ENCODE data around the gene DSCAML1.
"Not testable (repeated sequence)": the region's sequence is repeated elsewhere in the genome, so short reads cannot be mapped to it uniquely, and the experiment has no call there.

Gene DSCAML1

DNA sequence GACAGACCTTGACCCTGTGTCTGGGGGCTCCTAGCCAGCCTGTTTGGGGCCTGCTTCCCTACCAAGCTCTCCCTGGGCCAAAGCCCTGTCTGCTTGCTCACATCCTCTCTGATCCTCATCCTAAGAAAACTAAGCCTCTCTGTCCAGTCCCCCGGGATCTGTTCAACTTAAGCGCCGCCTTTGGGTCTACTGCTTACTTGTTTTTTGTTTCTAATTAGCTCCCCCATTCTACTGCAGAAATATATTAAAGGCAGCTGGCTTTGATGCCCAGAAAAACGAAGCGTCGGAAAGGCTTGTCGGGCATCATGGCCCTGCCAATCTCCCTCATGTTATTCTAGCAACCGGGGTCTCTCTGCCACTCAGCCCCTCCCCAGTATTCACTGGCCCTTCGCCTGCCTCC lies 3.4 kb downstream of the DSCAML1 start:
- DNase-seq, result no peak

DNA sequence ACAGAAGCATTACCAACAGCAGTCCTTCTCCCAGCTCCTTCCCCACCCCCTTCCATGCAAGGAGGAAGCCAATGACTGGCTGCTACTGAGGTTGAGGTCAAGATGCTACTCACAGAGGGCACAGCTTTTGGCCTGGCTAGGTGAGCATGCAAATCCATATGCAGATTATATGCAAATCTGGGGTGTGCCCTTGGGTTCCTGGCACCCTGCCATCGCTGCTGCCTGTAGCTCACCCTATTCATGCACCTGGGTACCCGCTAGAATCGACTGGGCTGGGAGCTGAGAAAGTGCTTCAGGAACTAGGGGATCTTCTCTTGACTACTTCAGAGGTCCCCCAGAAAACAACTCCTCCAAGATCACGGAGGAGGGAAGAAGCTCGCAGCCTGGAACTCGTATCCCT lies 4.0 kb downstream of the DSCAML1 start:
- DNase-seq, result no peak

DNA sequence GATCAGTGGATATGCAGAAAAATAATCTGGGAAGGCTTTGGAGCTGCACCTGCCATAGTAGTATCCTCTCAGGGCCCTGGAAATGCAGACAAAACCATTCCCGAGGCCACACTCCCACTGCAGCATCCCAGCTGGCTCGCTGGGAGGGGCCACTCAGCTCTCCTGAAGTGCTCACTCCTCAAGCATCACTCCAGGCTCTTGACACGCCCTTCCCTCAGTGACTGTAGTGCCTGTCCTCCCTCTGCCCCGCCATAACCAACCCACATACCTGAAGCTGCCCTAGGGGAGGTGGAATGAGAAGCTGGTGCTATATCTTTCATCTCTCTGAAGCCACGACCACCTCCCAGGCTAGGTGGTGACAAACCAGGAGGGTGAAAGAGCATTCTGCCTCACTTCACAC lies 4.8 kb downstream of the DSCAML1 start:
- no peak for DNase-seq

DNA sequence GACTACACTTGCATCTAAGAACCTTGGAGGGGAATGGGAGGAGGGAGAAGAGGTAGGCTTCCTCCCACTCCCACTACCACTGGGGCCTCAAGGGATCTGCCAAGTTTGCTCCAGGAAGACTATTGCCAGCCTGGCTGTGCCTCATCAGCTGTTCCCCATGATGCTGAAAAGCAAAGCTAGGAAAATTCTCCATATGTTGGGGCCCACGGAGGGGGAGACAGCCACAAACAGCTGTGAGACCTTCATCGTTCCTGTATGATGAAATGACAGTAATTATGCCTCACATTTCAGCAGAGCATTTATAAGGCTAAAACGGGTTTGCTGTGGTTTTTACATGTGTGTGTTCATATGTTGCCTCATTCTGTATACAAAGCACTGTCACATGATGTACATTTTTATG lies 6.7 kb downstream of the DSCAML1 start:
- no peak for DNase-seq

DNA sequence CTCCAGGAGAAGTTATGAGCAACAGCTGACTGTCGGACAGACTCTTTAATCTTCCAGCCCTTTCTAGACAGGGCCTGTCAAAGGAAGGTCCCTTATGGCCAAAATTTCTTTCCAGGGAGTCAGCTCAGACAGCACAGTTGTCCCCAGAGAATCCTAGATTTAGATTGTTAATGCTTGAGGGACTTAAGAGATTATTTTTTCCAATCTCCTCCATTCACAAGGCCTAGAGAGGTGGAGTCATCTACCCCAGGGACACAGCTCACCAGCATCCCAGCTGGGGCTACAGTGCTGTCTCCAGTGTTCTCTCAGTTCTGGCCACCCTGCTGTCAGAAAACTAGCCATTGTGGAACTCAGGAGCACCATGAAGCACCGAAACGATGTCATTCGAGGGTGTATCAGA lies 7.8 kb downstream of the DSCAML1 start:
- DNase-seq, result no peak

DNA sequence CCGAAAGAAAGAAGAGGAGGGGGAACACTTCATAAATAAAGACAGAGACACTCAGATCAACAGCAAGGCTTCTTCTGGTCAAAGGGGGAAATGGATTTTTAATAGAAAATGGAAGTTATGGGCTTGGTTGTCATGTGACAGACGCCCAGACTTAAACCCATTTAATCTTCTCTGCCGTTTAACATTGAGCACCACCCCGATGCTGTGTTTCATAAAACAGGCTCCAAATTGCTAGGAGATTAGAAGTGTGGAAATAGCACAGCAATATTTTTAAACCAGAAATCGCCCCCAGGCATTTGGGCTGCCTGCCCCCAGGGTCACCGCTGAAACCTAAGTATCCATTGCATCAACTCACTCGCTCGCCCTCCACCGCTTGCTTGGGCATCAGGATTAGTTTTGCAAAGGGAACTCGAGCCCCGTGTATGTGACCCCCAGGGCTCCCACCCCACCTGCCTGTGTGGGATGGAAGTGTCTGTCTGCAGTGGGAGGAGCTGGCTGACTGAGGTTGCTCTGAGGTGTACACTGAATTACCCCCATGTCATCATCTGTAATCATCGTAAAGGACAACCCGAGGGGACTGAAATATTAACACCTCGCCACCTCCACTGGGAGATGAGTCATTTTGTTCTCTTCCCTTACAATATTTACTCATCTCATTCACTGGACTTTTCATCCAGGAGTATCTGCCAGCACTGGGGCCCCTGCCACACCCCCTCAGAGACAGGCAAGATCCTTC lies 10.7 kb downstream of the DSCAML1 start:
- DNase-seq, result no peak

DNA sequence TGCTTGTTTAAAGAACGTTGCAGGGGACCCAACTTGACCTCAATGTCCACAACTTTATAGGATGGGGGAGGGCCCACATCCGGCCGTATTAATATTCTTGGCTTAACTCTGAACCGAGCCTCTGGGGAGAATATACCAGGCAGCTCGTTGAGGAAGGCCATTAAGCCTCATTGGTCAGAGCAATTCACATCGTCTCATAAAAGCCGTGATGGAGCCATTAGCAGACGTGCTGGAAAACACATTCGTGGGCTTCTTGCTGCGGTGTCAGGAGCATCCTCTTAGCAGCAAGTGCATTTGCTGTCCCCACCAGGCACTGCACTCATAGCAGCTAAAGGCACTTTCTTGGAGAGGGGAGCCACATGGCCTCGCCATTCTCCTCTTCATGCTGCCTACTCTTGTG lies 14.9 kb downstream of the DSCAML1 start:
- no peak for DNase-seq

DNA sequence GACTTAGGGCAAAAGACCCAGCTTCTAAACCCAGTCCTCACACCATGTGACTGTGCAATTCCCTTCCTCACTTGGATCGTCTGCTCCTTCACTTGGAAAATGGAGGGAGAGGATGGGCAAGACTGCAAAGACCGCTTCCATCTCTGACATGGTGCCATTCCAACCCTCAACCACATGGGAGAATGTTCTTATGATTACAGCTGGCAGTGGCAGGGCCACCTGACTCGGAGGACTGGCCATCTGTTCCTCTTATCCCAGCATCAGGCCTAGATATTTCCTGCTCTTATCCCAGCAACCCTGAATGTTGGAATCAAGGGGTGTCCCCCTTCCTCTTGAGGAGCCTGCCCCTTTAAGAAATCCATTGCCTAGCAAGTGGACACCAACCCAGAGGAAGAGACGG lies 15.4 kb downstream of the DSCAML1 start:
- no peak for DNase-seq

DNA sequence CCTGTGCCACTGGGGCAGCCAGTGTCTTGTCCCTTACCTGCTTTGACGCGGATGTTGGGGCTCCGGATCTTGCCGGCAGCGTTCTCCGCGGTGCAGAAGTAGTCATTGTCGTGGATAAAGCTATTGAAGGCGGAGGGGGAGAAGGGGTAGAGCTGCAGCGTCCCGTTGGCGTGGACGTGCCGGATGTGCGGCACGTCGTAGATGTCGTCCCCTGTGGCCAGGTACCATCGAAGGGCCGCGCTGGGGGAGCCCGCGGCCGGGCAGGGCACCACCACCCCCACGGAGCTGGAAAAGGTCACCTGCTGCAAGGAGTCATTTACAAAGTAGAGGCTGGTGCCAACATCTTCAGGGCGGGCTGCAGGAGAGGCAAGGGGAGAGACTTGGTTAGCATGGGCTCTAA lies 16.6 kb downstream of the DSCAML1 start:
- no peak for DNase-seq

DNA sequence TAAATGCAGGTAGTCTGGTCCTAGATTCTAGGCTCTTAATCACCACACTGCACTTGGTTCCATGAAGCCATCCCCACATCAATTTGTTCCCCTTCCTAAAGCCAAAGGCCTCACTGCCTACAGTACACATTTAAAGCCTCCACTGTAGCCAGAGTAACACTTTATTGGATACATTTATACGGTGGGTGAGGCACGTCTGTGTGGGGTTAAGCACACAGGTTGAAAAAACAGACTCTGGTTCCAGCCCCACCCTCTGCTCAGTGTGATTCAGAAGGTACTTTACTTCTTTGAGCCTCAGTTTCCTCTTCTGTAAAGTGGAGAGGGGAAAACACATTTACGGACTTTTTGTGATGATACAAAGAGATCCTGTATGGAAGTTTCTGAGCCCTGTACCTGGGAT lies 22.5 kb downstream of the DSCAML1 start:
- no peak for DNase-seq

DNA sequence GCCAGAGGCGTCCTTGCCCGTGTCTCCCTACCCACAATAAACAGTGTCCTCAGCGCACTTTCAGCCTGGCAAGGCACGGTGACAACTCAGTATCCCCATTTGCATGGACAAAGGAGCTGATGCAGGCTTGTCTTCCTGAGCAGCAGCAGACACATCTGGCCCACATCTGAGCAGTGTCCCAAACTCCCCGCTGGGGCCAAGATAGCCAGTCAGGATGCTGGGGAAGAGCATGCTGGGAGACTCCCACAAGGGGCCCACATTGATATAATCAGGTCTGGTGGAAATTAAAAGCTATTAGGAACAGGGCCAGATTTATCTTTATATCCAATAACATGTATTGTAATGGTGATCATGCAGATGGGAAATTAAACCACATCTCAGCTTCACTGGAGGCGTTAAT lies 24.7 kb downstream of the DSCAML1 start:
- no peak for DNase-seq

DNA sequence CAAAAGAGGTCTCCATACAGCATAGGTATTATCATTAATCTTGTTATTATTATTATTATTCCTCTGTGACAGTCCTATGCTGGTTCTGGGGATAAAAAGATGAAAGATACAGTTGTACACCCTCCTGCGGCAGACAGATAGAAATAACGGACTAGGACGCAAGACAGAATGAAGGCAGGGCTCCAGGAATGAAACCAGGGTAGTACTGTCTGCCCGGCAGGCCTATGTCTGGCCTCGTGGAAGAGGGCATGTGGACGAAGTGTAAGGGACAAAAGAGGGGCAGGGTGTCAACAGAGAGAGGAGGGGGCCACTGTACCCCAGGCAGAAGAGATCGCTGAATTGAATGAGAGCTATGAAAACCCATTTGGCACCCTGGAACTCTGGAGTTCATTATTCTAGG lies 25.2 kb downstream of the DSCAML1 start:
- no peak for DNase-seq

DNA sequence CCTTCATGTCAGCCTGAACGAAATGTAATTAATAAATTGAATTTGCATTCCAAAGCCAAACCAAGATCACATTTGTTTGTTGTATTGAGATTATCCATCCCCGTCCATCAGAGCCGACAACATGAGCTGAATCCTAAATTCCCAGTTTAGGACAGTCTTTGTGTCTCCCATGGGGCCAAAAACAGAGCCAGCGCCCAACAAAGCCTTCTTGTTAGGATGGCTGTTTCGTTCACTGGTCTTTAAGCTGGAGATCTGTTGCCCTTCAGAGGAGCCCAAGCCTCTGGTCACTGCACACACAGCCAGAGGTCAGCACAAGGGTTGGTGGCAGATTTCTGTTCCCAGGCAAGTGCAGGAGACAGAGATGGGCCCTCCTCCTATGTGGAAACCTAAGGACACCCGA lies 25.8 kb downstream of the DSCAML1 start:
- no peak for DNase-seq

DNA sequence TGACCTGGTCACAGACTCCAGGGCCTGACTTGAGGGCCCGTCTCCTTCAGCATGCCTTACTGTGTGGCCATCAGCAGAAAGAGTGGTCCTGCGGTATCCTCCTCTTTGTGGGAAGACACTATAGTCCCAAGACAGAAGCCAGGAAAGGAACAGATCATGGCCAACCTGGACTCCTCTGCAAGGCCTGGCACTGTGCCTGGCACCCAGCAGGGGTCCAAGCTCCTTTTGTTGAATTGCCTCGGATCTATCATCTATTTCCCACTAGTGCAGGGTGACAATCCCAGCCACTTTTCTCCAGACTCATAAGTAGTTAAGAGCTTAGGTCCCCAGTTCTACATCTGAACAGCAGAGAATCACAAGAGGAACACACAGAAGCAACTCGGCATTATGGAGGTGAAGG lies 27.0 kb downstream of the DSCAML1 start:
- DNase-seq, result no peak

DNA sequence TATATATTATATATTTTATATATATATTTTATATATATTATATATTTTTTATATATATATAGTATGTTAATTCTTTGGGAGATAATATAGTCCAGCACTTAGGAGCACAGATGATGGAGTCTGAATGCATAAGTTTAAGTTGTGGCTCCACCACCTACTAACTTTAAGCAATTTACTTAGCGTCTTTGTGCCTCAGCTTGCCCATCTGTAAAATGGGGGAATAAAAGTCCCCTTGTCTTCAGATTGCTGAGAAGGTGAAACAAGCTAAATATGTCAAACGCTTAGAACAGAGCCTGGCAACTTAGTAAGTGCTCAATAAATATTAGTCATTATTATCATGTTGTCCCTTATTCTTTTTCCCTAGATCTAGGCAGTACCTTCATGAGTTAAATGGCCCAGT lies 27.5 kb downstream of the DSCAML1 start:
- no peak for DNase-seq

DNA sequence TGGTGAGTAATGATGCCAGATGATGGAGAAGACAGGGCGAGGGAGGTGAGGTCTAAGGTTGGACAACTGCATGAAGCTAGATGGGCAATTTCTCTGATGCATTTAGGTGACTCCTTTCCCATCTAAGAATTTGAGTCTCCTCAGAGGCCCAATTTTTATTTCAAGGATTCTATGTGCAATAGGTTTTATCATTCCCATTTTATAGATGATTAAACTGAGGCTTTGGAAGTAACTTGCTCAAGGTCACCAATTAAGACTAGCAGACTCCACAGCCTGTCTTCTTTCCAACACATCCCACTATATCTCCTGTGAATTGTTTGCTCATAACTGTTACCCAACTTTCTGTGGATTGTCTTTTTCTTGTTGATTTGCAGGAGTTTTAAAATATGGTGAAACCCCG lies 28.5 kb downstream of the DSCAML1 start:
- DNase-seq, result no peak

DNA sequence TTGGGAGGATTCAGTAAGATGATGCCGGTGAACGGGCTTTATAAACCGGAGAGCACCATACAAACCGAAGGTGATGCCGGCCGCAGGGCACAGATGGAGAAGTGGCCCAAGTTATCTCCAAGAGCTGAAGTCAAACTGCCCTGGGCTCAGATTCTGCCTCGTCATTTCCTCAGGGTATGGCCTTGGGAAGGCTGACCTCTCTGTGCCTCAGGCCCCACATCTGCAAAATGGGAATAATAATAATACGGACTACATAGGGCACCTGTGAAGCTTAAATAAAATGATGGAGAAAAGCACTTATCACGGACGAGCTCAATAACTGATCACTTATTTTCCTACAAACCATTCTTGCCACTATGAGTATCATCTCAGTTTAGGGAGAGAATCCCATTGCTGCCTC lies 29.9 kb downstream of the DSCAML1 start:
- DNase-seq, result no peak

DNA sequence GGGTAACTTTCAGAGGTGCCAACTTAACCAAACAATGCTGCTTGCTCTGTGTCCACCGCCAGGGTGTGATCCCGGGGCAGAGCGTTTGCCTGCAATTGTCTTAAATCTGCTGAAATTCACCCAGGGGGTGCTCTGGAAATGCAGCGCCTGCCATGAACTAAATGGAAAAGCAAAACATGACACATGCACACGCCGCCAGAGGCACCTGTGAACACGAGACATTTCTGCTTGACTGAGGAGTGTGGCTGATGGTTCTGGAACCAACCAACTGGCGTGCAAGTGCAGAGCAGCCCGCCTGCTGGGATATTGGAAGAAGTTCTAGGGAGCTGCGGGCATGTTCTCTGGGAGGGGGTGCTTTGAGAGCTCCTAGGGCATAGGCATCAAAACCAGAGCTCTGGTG lies 30.4 kb downstream of the DSCAML1 start:
- no peak for DNase-seq

DNA sequence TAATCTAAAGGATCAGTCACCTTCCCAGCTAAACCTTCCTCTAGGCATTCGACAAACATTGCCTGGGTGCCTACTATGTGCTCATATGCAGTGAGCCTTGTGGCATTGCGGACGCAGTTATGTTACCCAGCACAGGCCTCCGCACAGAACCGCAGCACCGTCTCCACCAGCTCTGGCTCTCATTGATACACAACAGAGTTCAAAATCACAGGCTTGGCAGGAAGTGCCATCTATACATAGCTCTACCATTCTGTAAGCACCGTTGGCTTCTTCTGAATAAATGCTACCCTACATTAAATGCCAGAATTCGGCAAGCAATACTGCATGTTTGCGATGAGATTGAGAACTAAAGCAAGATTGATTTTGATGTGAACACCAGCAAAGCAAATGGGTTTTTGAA lies 31.0 kb downstream of the DSCAML1 start:
- DNase-seq, result no peak

DNA sequence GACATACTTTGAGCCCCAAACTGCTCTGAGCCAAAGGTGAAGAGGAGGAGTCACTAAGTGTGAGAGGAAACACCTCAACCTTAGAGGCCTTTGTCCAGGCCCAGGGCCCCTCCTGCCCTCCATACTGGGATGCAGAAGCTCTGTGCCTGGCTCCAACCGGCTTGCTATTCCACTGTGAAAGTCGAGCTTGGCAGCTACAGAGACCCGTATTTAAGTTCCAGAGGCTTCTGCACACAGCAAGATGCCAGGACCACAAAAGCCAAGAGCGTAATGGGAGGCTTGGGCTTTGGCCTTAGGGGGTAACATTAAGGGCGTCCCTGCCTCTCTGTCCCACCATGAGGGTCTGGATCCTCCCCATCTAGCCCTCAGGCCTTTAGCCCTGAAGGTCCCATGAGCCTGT lies 31.9 kb downstream of the DSCAML1 start:
- DNase-seq, result no peak

DNA sequence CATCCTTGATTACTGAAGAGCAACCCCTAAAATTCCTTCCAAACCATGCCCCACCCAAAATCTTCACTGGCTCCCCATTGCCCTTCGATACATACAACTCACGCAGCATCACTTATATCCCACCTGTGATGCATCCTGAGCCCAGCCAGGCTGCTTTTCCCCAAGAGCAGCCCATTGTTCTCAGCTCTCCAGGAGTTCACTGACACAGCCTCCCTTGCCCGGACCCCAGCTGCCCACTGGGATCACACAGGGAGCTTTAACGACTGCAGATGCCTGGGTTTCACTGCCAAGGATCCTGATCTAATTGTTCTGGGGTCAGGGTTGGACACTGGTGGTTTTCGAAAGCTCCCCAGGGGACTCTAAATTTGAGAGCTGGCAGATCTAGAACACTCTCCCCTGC lies 33.6 kb downstream of the DSCAML1 start:
- not testable (repeated sequence) for DNase-seq

DNA sequence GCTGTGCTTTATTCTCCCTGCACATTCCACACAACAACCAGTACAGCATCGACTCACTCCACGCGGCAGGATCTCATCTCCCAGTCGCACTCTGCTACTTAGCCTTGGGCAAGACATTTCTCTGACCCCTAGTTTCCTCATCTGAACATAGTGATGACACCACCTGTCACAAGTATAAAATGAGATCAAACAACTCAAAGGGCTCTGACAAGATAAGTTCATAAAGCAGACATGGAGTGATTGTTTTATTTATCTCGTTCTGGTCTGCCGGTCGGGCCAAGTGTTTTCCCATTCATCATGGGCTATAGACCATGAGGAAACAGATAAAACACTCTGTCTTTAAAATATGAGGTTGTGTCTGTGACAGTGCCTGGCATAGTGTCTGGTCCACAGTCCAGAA lies 35.0 kb downstream of the DSCAML1 start:
- DNase-seq, result no peak

DNA sequence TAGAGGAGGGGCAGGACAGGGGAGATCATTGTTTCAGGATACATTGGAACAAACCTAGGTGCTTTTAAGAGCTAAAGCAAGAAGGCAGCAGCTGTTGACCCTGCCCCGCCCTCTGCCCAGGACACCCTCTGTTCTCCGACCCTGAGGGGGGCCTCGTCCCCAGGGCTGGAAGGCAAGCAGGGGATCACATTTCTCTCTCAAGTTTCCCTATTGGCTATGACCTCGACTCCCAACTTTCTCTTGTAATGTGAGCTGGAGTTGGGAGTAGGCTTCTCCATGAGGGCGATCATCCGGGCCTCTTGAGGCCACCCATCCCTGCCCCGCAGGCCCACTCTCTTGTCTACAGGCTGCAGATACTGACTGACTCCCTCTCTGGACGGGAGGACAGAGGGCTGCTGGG lies 37.7 kb downstream of the DSCAML1 start:
- DNase-seq, result no peak

DNA sequence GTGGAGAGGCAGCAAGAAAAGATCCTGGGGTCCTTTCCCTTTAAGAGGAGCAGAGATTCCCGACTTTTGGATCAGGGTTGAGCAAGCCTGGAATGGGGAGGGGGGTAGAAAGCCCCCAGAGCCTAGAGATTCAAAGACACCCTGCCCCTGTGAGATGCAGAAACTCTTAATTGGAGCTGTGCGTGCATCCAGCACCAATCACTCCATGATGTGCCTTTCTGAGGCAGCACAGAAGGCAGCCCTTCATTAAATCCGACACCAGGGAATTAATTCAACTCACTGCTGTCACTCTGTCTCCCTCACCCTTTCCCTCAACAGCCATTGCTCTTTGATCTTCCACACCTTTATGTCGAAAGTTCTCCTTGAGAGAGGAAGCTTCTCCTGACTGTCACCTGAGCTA lies 43.0 kb downstream of the DSCAML1 start:
- no peak for DNase-seq

DNA sequence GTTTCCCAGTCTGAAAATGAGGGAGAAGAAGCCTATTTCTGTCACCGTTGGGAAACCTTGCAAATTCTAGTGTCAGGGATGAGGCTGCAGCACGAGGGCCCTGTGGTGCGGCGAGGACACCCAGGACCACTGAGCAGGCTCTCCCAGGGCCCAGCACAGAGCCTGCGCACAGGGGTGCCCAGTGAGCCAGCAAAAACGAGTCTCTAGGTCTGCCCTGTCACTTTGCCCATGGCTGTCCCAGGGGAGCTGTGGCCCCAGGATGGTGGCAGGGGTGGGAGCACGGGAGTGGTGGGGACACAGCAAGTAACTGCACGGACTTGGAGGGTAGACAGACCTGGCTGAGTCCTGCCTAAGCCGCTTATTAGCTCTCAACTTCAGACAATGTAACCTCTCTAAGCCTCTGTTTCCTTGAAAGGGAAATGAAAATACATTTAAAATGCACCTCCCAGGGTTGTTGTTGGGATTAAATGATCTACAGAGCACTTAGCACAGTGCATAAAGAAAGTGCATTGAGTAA lies 44.2 kb downstream of the DSCAML1 start:
- DNase-seq, result no peak

DNA sequence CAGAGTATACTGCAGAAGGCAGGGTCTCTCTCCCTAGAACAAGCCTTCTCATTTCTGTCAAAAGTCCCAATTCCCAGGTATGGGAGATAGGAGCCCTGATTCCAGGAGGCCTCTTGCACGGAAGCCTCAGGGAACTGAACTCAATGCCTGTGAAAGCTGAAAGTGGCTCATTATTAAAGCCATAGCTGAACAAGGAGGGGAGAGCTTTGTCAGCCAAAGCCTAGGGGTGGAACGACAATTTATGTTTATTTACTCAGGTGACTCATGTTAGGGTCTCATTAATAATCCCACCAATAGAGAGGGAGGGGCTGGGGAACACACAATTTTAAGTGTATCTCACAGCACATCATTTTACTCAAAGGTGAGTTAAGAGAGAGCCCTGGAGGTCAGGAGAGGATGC lies 44.9 kb downstream of the DSCAML1 start:
- no peak for DNase-seq
